Bronchial epithelial cell (primary cell): Measurements from ENCODE around the gene NUP93. TPM values are rescaled to one million over a fixed set of nuclear protein-coding genes. Genes with fewer than 3 reads are reported as not detected.

ENCODE experiments used
- DNase-seq: peaks from one replicate; pipeline ENCODE4 v3.0.0-alpha.2; 2010; ENCODE audit warnings: low read depth
- FAIRE-seq: peaks from 2 replicates; lab custom pipeline; 2011; peaks lifted over from hg19 to GRCh38; lab: Jason Lieb, UNC
- H3K27me3 ChIP-seq: 2 replicates; pipeline ENCODE4 v1.5.1; 2011; ENCODE audit warnings: low read length; ENCODE audit not compliant: control insufficient read depth, insufficient read depth
- H3K36me3 ChIP-seq: 2 replicates; pipeline ENCODE4 v1.5.1; 2011; ENCODE audit warnings: low read length; ENCODE audit not compliant: control insufficient read depth, insufficient read depth
- H3K4me3 ChIP-seq: 2 replicates; pipeline ENCODE4 v1.5.1; 2011; ENCODE audit warnings: mild to moderate bottlenecking, low read depth, low read length, control low read depth
- CTCF ChIP-seq: IDR thresholded peaks from 2 replicates; pipeline ENCODE4 v1.5.1; 2011; ENCODE audit warnings: mild to moderate bottlenecking, moderate library complexity, low read length, control low read depth, inconsistent platforms; ENCODE audit not compliant: insufficient read depth, severe bottlenecking
- total RNA-seq: library from RNA; depleted of rRNA; stranded (reverse); fragments of >200 nt; gene quantifications from 2 replicates; pipeline ENCODE4 v1.2.1, GENCODE V29; 2014

The NUP93 gene
- total RNA-seq, 1 donor from 2014 or later, result 47.4 TPM

GRCh38 chr16:56690420-56691122 is 39.4 kb upstream of the NUP93 start:
- no peak for TF ChIP-seq CTCF
- peak; percentile 55 for FAIRE-seq

GRCh38 chr16:56691885-56692284 is 38.0 kb upstream of the NUP93 start:
- DNase-seq (peak; percentile 100), FAIRE-seq (peak; percentile 98)
- H3K27me3 ChIP-seq, result no peaks in the 10 kb centered on the region
- no peaks in the 10 kb centered on the region for H3K36me3 ChIP-seq
- no peak overlapping the region for H3K4me3 ChIP-seq
- TF ChIP-seq CTCF, result no peak

More at GRCh38 chr16:56690420-56691122, 39.4 kb upstream of the NUP93 start:
- no peak for DNase-seq
- Histone ChIP-seq H3K27me3 (no peaks in the 10 kb centered on the region), H3K4me3 (no peak overlapping the region), H3K36me3 (peaks cover 1% of the 10 kb centered on the region)

GRCh38 chr16:56695246-56695645 is 34.7 kb upstream of the NUP93 start:
- TF ChIP-seq CTCF, result no peak
- Histone ChIP-seq H3K4me3 (no peak overlapping the region), H3K27me3 (no peaks in the 10 kb centered on the region), H3K36me3 (no peaks in the 10 kb centered on the region)
- DNase-seq, result no peak
- FAIRE-seq, result no peak

- Histone ChIP-seq H3K36me3 (no peaks in the 10 kb centered on the region), H3K27me3 (no peaks in the 10 kb centered on the region), H3K4me3 (no peak overlapping the region)
- DNase-seq (no peak), FAIRE-seq (no peak)
- no peak for TF ChIP-seq CTCF
These were observed 32.3 kb upstream of the NUP93 start for GRCh38 chr16:56697456-56698155.

GRCh38 chr16:56700195-56700594 is 29.7 kb upstream of the NUP93 start:
- H3K36me3 ChIP-seq, result no peaks in the 10 kb centered on the region
- H3K27me3 ChIP-seq, result no peaks in the 10 kb centered on the region
- no peak overlapping the region for H3K4me3 ChIP-seq
- TF ChIP-seq CTCF, result no peak
- FAIRE-seq (no peak), DNase-seq (no peak)

- TF ChIP-seq CTCF, result no peak
- no peak for DNase-seq
- FAIRE-seq, result no peak
- no peaks in the 10 kb centered on the region for H3K27me3 ChIP-seq
- no peaks in the 10 kb centered on the region for H3K36me3 ChIP-seq
- no peak overlapping the region for H3K4me3 ChIP-seq
These were observed 29.3 kb upstream of the NUP93 start for GRCh38 chr16:56700631-56701030.
